HG02885 (cell line): ENCODE measurements around the gene HGD.
A peak's percentile ranks its signal among the peaks of the same experiment; 100 is the strongest.
"Not testable (repeated sequence)": the region's sequence is repeated elsewhere in the genome, so short reads cannot be mapped to it uniquely, and the experiment has no call there.

Experiments used
- ATAC-seq: cut with Tn5 transposase; IDR thresholded peaks from one replicate; pipeline ENCODE4 v1.9.1; 2021; ENCODE audit warnings: mild to moderate bottlenecking; ENCODE audit not compliant: unreplicated experiment, poor library complexity

HGD gene

DNA sequence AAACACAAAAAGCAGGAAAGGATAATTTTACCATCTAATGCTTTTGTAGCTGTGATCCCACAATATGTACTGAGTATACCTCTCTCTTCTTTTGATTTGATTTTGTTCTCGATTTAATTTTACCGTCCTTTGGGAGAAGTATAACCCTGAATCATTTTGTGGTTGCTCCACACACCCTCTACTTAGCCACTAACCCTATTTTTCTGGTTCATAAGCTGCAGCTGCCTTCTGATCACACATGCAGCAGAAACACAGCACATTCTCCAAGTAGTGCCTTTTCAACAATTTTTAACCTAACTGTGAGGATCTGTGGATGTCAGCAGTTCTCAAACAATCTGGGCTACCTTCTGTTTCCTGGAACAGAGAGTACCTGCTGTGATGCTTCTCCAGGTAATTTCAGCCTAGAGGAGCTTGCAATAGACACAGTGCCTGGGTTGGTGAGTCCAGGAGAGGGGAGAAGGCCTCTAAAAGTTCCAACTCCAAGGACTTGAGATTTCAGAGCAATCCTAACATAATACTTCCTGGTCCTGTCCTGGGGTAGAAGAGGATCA lies 40.3 kb downstream of the HGD start:
- no peak for ATAC-seq

GRCh38 chr3:120640231-120640630 lies 41.8 kb downstream of the HGD start:
- no peak for ATAC-seq

DNA sequence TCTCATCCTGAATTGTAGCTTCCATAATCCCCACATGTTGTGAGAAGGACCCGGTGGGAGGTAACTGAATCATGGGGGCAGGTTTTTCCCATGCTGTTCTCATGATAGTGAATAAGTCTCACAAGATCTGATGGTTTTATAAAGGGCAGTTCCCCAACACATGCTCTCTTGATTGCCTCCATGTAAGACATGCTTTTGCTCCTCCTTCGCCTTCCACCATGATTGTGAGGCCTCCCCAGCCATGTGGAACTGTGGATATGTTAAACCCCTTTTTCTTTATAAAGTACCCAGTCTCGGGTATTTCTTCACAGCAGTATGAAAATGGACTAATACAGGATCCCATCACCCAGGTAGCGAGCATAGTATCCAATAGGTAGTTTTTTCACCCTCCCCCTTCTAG lies 43.2 kb downstream of the HGD start:
- not testable (repeated sequence) for ATAC-seq

GRCh38 chr3:120637851-120638559 lies 44.0 kb downstream of the HGD start:
- ATAC-seq = no peak

DNA sequence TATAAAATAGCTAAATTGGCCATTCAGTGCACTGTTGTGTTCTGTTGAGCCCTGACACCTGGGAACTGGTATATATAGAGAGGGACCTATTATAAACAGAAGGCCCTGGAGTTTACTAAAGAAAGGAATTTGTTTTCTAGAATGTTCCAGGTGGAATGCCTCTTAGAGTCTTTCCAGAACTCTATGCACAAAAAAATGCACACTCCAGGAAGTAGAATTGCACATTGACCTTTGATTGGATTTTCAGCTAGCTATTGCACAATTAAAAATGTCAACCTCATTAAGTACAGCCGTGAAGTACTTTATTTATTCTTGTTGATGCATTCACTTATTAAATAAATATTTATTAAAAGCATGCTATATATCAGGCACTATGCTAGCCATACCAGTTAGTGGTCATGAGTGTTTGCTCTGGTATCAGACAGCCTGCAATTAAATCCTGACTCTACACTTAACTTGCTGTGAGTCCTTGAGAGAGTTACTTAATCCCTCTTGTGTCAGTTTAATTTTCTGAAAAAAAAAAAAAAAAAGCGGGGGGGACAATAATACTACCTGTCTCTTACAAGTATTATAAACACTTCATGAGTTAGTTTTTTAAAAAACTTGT lies 45.1 kb downstream of the HGD start:
- no peak for ATAC-seq

GRCh38 chr3:120634539-120634938 lies 47.5 kb downstream of the HGD start:
- ATAC-seq = no peak

DNA sequence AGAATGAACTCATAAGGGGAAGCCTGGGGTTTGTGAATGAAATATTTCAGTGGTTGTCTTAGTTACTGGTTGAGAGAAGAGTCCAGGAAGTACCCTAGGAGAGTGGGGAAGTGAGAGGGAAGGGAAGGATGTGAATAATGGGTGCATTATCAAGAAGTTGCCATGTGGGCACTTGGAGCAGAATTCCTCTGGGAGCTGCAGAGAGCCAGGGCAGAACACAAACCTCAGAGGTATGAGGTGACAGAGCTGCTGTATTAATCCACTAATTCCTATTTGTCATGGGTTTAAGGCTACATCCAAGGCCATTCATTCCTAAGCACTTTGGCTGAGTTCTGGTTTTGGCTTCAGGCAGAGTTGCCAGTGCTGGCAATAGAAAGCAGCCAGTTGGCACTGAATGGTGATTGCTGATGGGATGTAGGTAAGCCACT lies 56.9 kb downstream of the HGD start:
- ATAC-seq = no peak

DNA sequence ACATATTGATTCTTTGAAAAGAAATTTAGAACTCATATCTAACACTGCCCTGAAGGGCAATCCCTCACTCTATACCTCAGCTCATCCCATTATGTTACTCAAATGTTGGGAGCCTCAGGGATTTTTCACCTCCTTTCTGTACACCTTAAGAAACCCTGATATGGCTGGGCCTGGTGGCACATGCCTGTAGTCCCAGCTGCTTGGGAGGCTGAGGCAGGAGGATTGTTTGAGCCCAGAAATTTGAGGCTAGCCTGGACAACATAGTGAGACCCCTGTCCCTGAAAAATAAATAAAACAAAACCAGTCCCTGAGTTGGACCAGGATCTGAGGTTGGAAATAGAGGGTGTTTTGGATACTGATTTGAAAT lies 58.3 kb downstream of the HGD start:
- ATAC-seq = no peak

DNA sequence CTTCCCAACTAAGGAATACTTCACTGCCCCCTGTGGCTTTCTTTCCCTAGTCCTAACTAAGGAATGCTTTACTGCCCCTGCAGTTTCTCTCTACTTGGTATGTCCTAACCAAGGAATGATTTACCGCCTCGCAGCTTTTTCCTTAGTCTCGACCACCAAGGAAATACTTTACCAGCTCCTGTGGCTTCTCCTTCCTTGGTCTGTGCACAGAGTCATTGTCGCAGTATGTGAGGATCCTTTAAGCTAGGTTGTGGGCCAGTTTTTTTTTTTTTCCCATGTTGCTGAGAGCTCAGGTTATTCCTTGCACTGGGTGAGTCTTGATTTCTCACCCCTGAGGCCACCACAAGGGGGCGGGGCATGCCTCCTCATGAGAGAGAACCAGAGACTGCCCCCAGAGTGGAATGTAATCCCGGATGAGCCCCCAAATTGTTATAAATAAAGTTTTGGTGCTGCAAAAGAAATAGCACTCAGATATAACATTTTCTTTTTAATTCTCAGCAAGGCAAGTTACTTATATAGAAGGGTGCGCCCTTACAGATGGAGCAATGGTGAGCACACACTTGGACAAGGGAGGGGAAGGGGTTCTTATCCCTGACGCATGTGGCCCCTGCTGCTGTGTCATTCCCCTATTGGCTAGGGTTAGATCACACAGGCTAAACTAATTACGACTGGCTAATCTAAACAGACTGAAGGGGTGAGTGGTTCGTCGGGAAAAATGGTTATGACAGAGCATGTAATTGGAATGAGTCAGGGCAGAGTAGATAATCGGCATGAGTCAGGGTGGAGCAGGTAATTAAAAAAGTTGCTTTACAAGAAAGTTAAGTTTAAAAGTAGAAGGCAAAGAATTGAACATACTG lies 58.9 kb downstream of the HGD start:
- no peak for ATAC-seq

- no peak for ATAC-seq
Observed at GRCh38 chr3:120622457-120622856, 59.6 kb downstream of the HGD start.

- not testable (repeated sequence) for ATAC-seq
Observed at GRCh38 chr3:120616745-120617144, 65.3 kb downstream of the HGD start.

DNA sequence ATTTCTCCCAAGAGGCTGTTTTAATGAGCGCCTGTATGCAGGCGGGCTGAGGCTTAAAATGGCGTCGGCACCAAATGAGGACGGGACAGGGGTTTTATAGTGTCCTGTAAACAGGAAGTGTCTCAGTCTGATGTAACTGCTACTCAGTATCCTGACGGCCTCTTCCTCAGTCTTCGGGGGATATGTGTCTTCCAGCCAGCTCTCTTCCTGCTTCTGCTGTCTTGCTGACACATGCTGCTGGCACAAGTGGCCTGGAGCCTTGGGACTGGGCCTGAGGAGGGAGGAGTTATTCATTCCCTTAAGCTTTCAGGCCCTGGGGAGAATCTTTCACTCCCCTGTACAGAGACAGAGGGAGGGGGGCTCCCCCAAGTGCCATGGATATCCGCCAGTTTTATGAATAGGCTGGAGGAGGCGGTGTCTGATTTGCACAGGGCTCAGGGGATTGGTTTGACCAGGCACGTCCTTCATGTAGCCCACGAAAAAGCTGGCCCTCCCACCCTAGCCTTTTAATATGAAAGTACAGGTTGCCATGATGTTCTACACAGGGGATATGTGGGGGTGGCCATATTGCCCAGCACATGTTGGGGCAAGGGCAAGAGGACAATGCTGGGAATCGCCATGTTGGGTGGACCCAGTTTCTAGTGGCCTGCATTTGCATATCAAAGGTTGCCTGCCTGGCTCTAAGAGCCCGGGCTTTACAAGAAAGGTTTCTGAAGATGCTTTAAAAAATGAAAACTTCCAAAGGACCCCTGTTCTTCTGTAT lies 66.0 kb downstream of the HGD start:
- ATAC-seq = no peak

DNA sequence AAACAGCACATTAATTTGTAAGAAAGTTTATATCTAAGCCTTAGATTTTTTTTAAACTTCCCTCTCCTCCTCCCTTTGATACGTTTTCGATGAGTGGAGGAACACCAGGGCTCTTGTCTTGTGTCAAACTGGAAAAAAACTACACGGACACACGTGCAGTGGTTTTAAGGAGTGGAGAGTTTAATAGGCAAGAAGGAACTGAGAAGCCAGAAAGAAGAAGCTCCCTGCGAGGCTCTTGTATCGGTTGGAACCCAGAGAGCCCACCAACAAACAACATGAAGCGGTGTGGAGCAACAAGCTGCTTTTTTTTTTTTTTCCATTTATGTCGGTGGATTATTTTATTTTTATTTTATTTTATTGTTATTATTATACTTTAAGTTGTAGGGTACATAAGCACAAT lies 67.3 kb downstream of the HGD start:
- ATAC-seq = no peak

- ATAC-seq = no peak
Observed at GRCh38 chr3:120608506-120608905, 73.5 kb downstream of the HGD start.

GRCh38 chr3:120604784-120605183 lies 77.3 kb downstream of the HGD start:
- no peak for ATAC-seq

- ATAC-seq = no peak
Observed at GRCh38 chr3:120604382-120604781, 77.7 kb downstream of the HGD start.

DNA sequence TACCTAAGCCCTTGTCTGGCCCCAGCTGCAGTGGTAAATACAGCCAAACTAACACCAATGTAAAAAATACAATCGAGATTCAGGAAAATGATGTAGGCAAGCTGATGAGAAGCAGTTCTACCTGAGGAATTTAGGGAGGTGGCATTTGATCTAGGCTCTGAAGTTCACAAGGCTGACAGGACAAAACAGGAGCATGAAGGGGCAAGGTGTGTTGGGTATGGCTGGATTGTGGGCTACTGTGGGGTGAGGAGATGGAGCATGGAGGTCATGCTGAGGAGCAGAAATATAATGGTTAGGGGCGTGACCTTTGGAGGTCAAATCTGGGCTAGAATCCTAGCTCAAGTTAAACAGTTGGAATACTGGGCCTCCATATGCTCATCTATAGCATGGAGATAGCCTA lies 79.4 kb downstream of the HGD start:
- ATAC-seq = no peak

DNA sequence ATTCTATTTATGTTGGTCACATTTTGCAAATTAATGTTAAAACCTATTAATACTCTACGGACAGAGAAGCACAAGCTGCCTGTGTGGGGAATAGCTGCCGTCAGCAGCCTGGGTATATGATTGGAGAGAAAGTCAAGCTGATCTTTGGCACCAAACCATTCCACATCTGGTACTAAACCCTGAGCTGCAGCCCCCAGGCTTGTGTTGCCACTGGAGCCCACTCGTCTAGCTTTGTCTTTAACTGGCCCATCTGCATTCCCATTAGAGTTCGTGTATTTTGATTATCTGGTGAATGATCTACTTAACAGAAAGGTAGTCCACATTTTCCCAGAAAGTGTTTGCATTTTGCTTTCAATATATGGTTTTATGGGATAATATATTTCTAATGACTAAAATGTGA lies 80.5 kb downstream of the HGD start:
- ATAC-seq = no peak

GRCh38 chr3:120599211-120599610 lies 82.8 kb downstream of the HGD start:
- ATAC-seq = no peak

DNA sequence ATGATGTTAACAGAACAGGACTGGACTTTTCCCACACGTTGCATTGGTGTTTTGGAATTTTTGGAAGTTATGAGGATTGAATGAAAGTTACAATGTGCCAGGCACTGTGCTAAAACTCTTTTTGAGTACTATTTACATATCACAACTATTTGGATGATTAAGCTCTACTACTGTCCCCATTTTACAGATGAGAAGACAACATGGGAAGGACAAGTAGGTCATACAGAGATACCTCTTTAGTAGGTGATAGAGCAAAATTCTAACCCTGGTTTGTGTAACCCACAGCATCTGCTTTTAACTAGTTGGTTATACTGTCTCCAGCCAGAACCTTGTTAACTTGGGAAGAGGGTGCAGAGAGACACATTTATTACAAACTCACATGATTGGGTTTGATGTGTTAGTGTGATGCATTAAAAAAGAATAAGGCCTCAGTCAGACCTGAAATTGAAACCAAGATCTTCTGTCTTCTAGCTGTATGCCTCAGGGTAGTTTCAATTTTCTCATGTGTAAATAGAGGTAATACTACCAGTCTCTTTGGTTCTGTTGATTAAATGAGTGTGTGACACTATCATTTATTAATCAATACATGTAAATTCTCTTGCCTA lies 84.5 kb downstream of the HGD start:
- ATAC-seq = peak; percentile 42
